Endothelial cell of umbilical vein (primary cell): ENCODE measurements around the gene TMEM270.

ENCODE experiments used
- EZH2 ChIP-seq: IDR thresholded peaks from 2 replicates; pipeline ENCODE4 v1.6.1; 2012; ENCODE audit warnings: borderline replicate concordance, low read depth, mild to moderate bottlenecking, moderate library complexity, low read length, inconsistent platforms; ENCODE audit not compliant: severe bottlenecking
- FOS ChIP-seq: IDR thresholded peaks from 2 replicates; pipeline ENCODE4 v1.6.1; 2011; ENCODE audit warnings: mild to moderate bottlenecking, low read length, moderate library complexity, borderline replicate concordance; ENCODE audit not compliant: insufficient read depth
- JUN ChIP-seq: IDR thresholded peaks from 2 replicates; pipeline ENCODE4 v1.6.1; 2011; ENCODE audit warnings: borderline replicate concordance, low read depth; ENCODE audit not compliant: insufficient read length, insufficient read depth
- MYC ChIP-seq: IDR thresholded peaks from one replicate; pipeline ENCODE4 v1.6.1; 2011; ENCODE audit warnings: mild to moderate bottlenecking, low read depth, low read length
- POLR2A ChIP-seq: IDR thresholded peaks from 2 replicates; pipeline ENCODE4 v1.6.1; 2012; ENCODE audit warnings: low read depth, mild to moderate bottlenecking, control low read depth, low read length
- POLR2AphosphoS5 ChIP-seq: IDR thresholded peaks from 2 replicates; pipeline ENCODE4 v1.6.1; 2012; ENCODE audit warnings: low read depth, mild to moderate bottlenecking, control low read depth, low read length, moderate library complexity; ENCODE audit not compliant: insufficient read depth
- TF ChIP-seq, protein P1 (sequence below), 2 donors: IDR thresholded peaks; 1 replicate in 1 of 2; 2 replicates in 1 of 2; pipeline ENCODE4 v1.5.1; 2011; ENCODE audit warnings: low read length in 2 of 2, mild to moderate bottlenecking in 2 of 2, moderate library complexity in 2 of 2, control low read depth in 1 of 2, inconsistent platforms in 1 of 2, low read depth in 1 of 2; ENCODE audit not compliant: insufficient read depth in 1 of 2; ENCODE audit errors: extremely low read depth in 1 of 2
- TF ChIP-seq, protein P2 (sequence below): IDR thresholded peaks from 2 replicates; pipeline ENCODE4 v1.6.1; 2011; ENCODE audit not compliant: insufficient read depth, insufficient read length

DNA sequence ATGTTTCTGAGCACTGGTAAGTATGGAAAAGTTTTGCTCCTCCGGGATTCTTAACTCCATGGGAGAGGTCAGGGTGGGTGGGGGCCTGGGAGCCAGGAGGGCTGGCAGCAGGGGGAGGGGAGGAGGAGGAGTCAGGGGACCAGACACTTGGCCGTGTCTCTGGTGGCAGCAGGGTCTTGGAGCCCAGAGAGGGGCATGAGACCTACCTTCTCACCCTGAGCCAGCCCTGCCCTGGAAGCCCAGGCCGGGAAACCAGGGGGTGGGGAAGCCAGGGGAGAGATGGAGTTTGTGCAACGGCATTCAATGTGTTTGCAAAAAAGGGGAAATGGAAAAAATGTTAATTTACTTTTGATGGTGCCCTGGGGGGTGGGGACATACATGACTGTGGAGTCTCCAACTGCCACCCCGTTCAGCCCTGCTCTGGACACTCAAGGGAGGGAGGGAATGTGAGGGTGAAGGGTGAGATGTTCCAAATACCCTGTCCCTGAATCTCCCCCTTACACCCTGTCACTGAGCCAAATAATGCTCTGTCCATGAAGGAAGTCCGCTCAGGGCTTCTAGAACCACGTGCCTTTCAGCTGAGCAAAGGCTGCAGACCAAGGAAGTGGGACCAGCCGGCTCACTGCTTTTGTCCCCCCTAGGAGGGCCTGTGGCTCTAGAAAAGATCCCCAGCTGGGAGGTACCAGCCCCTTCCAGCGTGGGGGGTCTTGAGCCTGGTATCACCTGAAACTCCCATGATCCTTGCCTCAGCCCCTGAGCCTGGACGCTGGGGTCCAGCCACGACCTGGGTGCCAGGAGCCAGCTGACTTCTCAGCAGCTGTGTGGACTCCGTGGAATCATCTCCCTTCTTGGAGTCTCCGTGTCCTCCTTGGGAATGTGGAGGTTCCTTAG is 48.3 kb downstream of the TMEM270 start:
- TF ChIP-seq EZH2 (no peak), POLR2A (no peak), JUN (no peak), POLR2AphosphoS5 (no peak), MYC (no peak), FOS (no peak)
- TF ChIP-seq, protein P1, sequence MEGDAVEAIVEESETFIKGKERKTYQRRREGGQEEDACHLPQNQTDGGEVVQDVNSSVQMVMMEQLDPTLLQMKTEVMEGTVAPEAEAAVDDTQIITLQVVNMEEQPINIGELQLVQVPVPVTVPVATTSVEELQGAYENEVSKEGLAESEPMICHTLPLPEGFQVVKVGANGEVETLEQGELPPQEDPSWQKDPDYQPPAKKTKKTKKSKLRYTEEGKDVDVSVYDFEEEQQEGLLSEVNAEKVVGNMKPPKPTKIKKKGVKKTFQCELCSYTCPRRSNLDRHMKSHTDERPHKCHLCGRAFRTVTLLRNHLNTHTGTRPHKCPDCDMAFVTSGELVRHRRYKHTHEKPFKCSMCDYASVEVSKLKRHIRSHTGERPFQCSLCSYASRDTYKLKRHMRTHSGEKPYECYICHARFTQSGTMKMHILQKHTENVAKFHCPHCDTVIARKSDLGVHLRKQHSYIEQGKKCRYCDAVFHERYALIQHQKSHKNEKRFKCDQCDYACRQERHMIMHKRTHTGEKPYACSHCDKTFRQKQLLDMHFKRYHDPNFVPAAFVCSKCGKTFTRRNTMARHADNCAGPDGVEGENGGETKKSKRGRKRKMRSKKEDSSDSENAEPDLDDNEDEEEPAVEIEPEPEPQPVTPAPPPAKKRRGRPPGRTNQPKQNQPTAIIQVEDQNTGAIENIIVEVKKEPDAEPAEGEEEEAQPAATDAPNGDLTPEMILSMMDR (IDR thresholded peaks at IDR 0.05; ENCODE audit: extremely low read depth in 1 of 2, insufficient read depth in 1 of 2, low read depth in 1 of 2, low read length in 2 of 2) = no peak
- TF ChIP-seq, protein P2, sequence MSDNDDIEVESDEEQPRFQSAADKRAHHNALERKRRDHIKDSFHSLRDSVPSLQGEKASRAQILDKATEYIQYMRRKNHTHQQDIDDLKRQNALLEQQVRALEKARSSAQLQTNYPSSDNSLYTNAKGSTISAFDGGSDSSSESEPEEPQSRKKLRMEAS = no peak
